H1 (cell line): ENCODE data around the gene PBX1. TPM values are rescaled to one million over a fixed set of nuclear protein-coding genes. Genes with fewer than 3 reads are reported as not detected.

Experiments
- CTCF ChIA-PET: fragments of 300-600 bp; sonication (Branson Sonifier 250); formaldehyde crosslinking; loops from one replicate; lab custom pipeline; 2021; ENCODE audit not compliant: partially characterized antibody; lab: Charles Lee
- POLR2A ChIA-PET: fragments of 300-600 bp; sonication (Branson Sonifier 250); formaldehyde crosslinking; loops from one replicate; lab custom pipeline; 2021; ENCODE audit warnings: inconsistent platforms; ENCODE audit not compliant: partially characterized antibody; lab: Charles Lee
- DNase-seq, 2 experiments: peaks; one replicate each; pipeline versions ENCODE4 v3.0.0 to v3.0.0-alpha.2; 2010 to 2022; ENCODE audit warnings: low spot score in 2 of 2, low read depth in 1 of 2, mixed read lengths in 1 of 2
- FAIRE-seq: peaks from 2 replicates; lab custom pipeline; 2011; peaks lifted over from hg19 to GRCh38; lab: Jason Lieb, UNC
- H2AFZ ChIP-seq: 2 replicates; pipeline ENCODE4 v1.8.1; 2012; ENCODE audit warnings: low read length, inconsistent platforms
- H2AK5ac ChIP-seq: 2 replicates; pipeline ENCODE4 v1.6.1; 2013; ENCODE audit warnings: low read depth, low read length
- H2BK120ac ChIP-seq: replicated peaks from 2 replicates; pipeline ENCODE3; 2013; ENCODE audit warnings: low read depth, low read length, inconsistent platforms
- H2BK12ac ChIP-seq: 2 replicates; pipeline ENCODE4 v1.6.1; 2013; ENCODE audit warnings: low read depth, low read length
- H2BK15ac ChIP-seq: 2 replicates; pipeline ENCODE4 v1.6.1; 2013; ENCODE audit warnings: low read length
- H2BK20ac ChIP-seq: 2 replicates; pipeline ENCODE4 v1.6.1; 2013; ENCODE audit warnings: low read length
- H2BK5ac ChIP-seq: 2 replicates; pipeline ENCODE4 v1.6.1; 2013; ENCODE audit warnings: low read depth, low read length
- H3K14ac ChIP-seq: 2 replicates; pipeline ENCODE4 v1.6.1; 2013; ENCODE audit warnings: inconsistent platforms; ENCODE audit not compliant: insufficient read length
- H3K18ac ChIP-seq: 2 replicates; pipeline ENCODE4 v1.6.1; 2013; ENCODE audit warnings: low read length; ENCODE audit errors: extremely low read depth
- H3K23ac ChIP-seq: 2 replicates; pipeline ENCODE4 v1.6.1; 2013; ENCODE audit warnings: inconsistent platforms; ENCODE audit not compliant: insufficient read length
- H3K23me2 ChIP-seq: 2 replicates; pipeline ENCODE4 v1.6.1; 2013; ENCODE audit warnings: low read depth, low read length
- H3K27ac ChIP-seq: 2 replicates; pipeline ENCODE4 v1.6.1; 2011; ENCODE audit warnings: low read depth, low read length, inconsistent platforms
- H3K27me3 ChIP-seq, 4 experiments: replicated peaks in 1 of 4; 1 replicate in 1 of 4; 2 replicates in 3 of 4; pipeline versions ENCODE4 v1.6.1 to v1.8.1; 2011 to 2013; ENCODE audit warnings: low read length in 3 of 4, mild to moderate bottlenecking in 3 of 4, inconsistent platforms in 2 of 4, mixed read lengths in 2 of 4, moderate library complexity in 1 of 4; ENCODE audit not compliant: control insufficient read depth in 3 of 4, insufficient read depth in 3 of 4; ENCODE audit errors: extremely low read depth in 1 of 4
- H3K36me3 ChIP-seq, 4 experiments: 2 replicates each; pipeline versions ENCODE4 v1.6.1 to v1.8.1; 2011 to 2013; ENCODE audit warnings: mild to moderate bottlenecking in 4 of 4, low read length in 3 of 4, moderate library complexity in 2 of 4, control low read depth in 1 of 4, inconsistent platforms in 1 of 4; ENCODE audit not compliant: insufficient read depth in 4 of 4, control insufficient read depth in 2 of 4
- H3K4ac ChIP-seq: replicated peaks from 2 replicates; pipeline ENCODE3; 2013; ENCODE audit warnings: low read length, low read depth, mixed read lengths, inconsistent platforms; ENCODE audit not compliant: insufficient read length
- H3K4me1 ChIP-seq, 4 experiments: replicated peaks in 1 of 4; 1 replicate in 1 of 4; 2 replicates in 3 of 4; pipeline versions ENCODE4 v1.6.1 to v1.8.1; 2011 to 2013; ENCODE audit warnings: low read length in 3 of 4, inconsistent platforms in 2 of 4, mixed read lengths in 1 of 4; ENCODE audit not compliant: insufficient read depth in 4 of 4, control insufficient read depth in 3 of 4
- H3K4me2 ChIP-seq, 2 experiments: 2 replicates each; pipeline versions ENCODE4 v1.6.1 to v1.8.1; 2011 to 2013; ENCODE audit warnings: low read depth in 2 of 2, low read length in 2 of 2, control low read depth in 1 of 2, inconsistent platforms in 1 of 2, mild to moderate bottlenecking in 1 of 2; ENCODE audit not compliant: insufficient read depth in 1 of 2
- H3K4me3 ChIP-seq, 4 experiments: fragments of 200-600, 300-600 bp in 1 of 4; sonication (generic), shearing (Covaris generic), sonication (Bioruptor Twin) in 1 of 4; 2 replicates each; pipeline versions ENCODE4 v1.5.1 to v1.8.1; 2011 to 2016; ENCODE audit warnings: low read length in 4 of 4, low read depth in 3 of 4, control low read depth in 2 of 4, inconsistent platforms in 2 of 4, mild to moderate bottlenecking in 2 of 4, mixed read lengths in 1 of 4, moderate library complexity in 1 of 4; ENCODE audit not compliant: insufficient read depth in 2 of 4; ENCODE audit errors: extremely low read depth in 1 of 4
- H3K56ac ChIP-seq: replicated peaks from 2 replicates; pipeline ENCODE3; 2013; ENCODE audit warnings: low read depth, mild to moderate bottlenecking, mixed read lengths, low read length, inconsistent platforms; ENCODE audit not compliant: insufficient read length
- H3K79me1 ChIP-seq: 2 replicates; pipeline ENCODE4 v1.6.1; 2013; ENCODE audit warnings: low read depth, low read length, control low read depth
- H3K79me2 ChIP-seq, 2 experiments: 2 replicates each; pipeline versions ENCODE4 v1.6.1 to v1.8.1; 2012 to 2013; ENCODE audit warnings: low read length in 2 of 2, mild to moderate bottlenecking in 2 of 2, inconsistent platforms in 1 of 2; ENCODE audit not compliant: insufficient read depth in 2 of 2, control insufficient read depth in 1 of 2
- H3K9ac ChIP-seq, 4 experiments: replicated peaks in 1 of 4; 1 replicate in 1 of 4; 2 replicates in 3 of 4; pipeline versions ENCODE4 v1.6.1 to v1.8.1; 2011 to 2013; ENCODE audit warnings: low read depth in 3 of 4, low read length in 3 of 4, control low read depth in 2 of 4, mild to moderate bottlenecking in 2 of 4, moderate library complexity in 2 of 4, inconsistent platforms in 1 of 4; ENCODE audit errors: extremely low read depth in 1 of 4
- H3K9me3 ChIP-seq, 2 experiments: 2 replicates each; pipeline versions ENCODE4 v1.6.1 to v1.8.1; 2012 to 2013; ENCODE audit warnings: mild to moderate bottlenecking in 2 of 2, moderate library complexity in 2 of 2, control low read depth in 1 of 2, inconsistent platforms in 1 of 2, low read depth in 1 of 2, low read length in 1 of 2, mixed read lengths in 1 of 2; ENCODE audit not compliant: insufficient read depth in 2 of 2
- H4K20me1 ChIP-seq, 2 experiments: replicated peaks in 1 of 2; 2 replicates each; pipeline versions ENCODE3 to v1.8.1; 2011 to 2013; ENCODE audit warnings: inconsistent platforms in 2 of 2, low read length in 2 of 2, mild to moderate bottlenecking in 1 of 2; ENCODE audit not compliant: insufficient read depth in 2 of 2, control insufficient read depth in 1 of 2
- H4K5ac ChIP-seq: 2 replicates; pipeline ENCODE4 v1.6.1; 2013; ENCODE audit warnings: low read length, low read depth, mixed read lengths, inconsistent platforms; ENCODE audit not compliant: insufficient read length
- H4K8ac ChIP-seq: 2 replicates; pipeline ENCODE4 v1.8.0; 2013; ENCODE audit warnings: mild to moderate bottlenecking, moderate library complexity, low read length, inconsistent platforms; ENCODE audit not compliant: insufficient read depth; ENCODE audit errors: extremely low read depth
- H4K91ac ChIP-seq: replicated peaks from 2 replicates; pipeline ENCODE3; 2013; ENCODE audit warnings: low read length, mixed read lengths, inconsistent platforms; ENCODE audit not compliant: insufficient read length
- CREB1 ChIP-seq: IDR thresholded peaks from 2 replicates; pipeline ENCODE4 v1.6.1; 2012; ENCODE audit warnings: inconsistent platforms
- CTBP2 ChIP-seq: IDR thresholded peaks from 2 replicates; pipeline ENCODE4 v1.7.0; 2011; ENCODE audit warnings: borderline replicate concordance, mild to moderate bottlenecking, moderate library complexity, mixed read lengths, low read length; ENCODE audit not compliant: insufficient read depth, insufficient read length
- EZH2 ChIP-seq: fragments of 200-600 bp; sonication (generic); IDR thresholded peaks from 2 replicates; pipeline ENCODE4 v1.7.1; 2012; ENCODE audit warnings: low read depth, mild to moderate bottlenecking, moderate library complexity, low read length, inconsistent platforms; ENCODE audit not compliant: severe bottlenecking
- GTF2F1 ChIP-seq: IDR thresholded peaks from 2 replicates; pipeline ENCODE4 v1.6.1; 2012; ENCODE audit warnings: low read depth, low read length, improper control_type of control experiment, borderline replicate concordance
- KDM5A ChIP-seq: fragments of 200-600 bp; IDR thresholded peaks from 2 replicates; pipeline ENCODE4 v1.7.1; 2012; ENCODE audit warnings: mild to moderate bottlenecking, low read length, inconsistent platforms, mixed read lengths
- POLR2A ChIP-seq, 2 experiments: IDR thresholded peaks; 1 replicate in 1 of 2; 2 replicates in 1 of 2; pipeline ENCODE4 v1.6.1; 2011; ENCODE audit warnings: low read depth in 2 of 2, low read length in 2 of 2, mild to moderate bottlenecking in 2 of 2; ENCODE audit errors: control extremely low read depth in 1 of 2
- SAP30 ChIP-seq: fragments of 300-600 bp; sonication (generic); IDR thresholded peaks from 2 replicates; pipeline ENCODE4 v1.7.1; 2012; ENCODE audit warnings: low read length, moderate library complexity, mild to moderate bottlenecking, inconsistent platforms; ENCODE audit not compliant: insufficient read depth, insufficient replicate concordance
- SIN3A ChIP-seq, 2 experiments: IDR thresholded peaks in 1 of 2; conservative IDR thresholded peaks in 1 of 2; 2 replicates each; pipeline ENCODE4 v1.6.1; 2011 to 2012; ENCODE audit warnings: low read length in 2 of 2, improper control_type of control experiment in 1 of 2, low read depth in 1 of 2, mild to moderate bottlenecking in 1 of 2
- SP1 ChIP-seq: IDR thresholded peaks from 2 replicates; pipeline ENCODE4 v1.6.1; 2011; ENCODE audit warnings: low read depth, low read length
- TBP ChIP-seq: IDR thresholded peaks from 2 replicates; pipeline ENCODE4 v1.6.1; 2011; ENCODE audit warnings: low read depth, low read length, improper control_type of control experiment
- ZNF274 ChIP-seq: IDR thresholded peaks from 2 replicates; pipeline ENCODE4 v1.7.0; 2012; ENCODE audit warnings: low read length, borderline replicate concordance; ENCODE audit errors: extremely low read depth
- WGBS, 2 experiments: shearing (Covaris generic) in 1 of 2; methylation state at CpG; one replicate each; pipeline versions ENCODE4 v1.1.6 to v1.1.7; 2013 to 2015; ENCODE audit warnings: low lambda C conversion rate in 2 of 2, mixed read lengths in 2 of 2, inconsistent platforms in 1 of 2, low coverage in 1 of 2, missing lambda C conversion rate in 1 of 2; ENCODE audit not compliant: insufficient replicate concordance in 2 of 2, insufficient coverage in 1 of 2, insufficient read length in 1 of 2; ENCODE audit errors: extremely low coverage in 1 of 2, missing lambda C conversion rate in 1 of 2; 5-methylcytosine and 5-hydroxymethylcytosine counted together
- polyA plus RNA-seq, 7 experiments: library from polyadenylated mRNA; depleted of rRNA in 3 of 7; stranded (reverse) in 5 of 7; unstranded in 2 of 7; fragments of >200 nt in 5 of 7; fragments of 200-250 nt in 2 of 7; gene quantifications; 1 replicate in 5 of 7; 2 replicates in 1 of 7; 4 replicates in 1 of 7; pipeline versions ENCODE4 v1.2.1 to v1.2.3, GENCODE V29; 2011 to 2013; ENCODE audit warnings: missing spikeins in 2 of 7, mixed read lengths in 2 of 7
- total RNA-seq: library from RNA; stranded (reverse); fragmentation: NEBNext Ultra II Directional; extraction: Animal tissue kit (Norgen Biotek cat#: 25700); gene quantifications from 2 replicates; pipeline ENCODE4 v1.2.1, GENCODE V29; 2021
- TF ChIP-seq, protein P1 (sequence below): IDR thresholded peaks from 2 replicates; pipeline ENCODE4 v1.6.1; 2012; ENCODE audit warnings: low read length, inconsistent platforms

Gene PBX1
- total and polyA plus RNA-seq, 2 of the 8 experiments (the other 6 are each of a cell fraction or from before 2014, with no cell fraction given) = 87.4 to 124 TPM

DNA sequence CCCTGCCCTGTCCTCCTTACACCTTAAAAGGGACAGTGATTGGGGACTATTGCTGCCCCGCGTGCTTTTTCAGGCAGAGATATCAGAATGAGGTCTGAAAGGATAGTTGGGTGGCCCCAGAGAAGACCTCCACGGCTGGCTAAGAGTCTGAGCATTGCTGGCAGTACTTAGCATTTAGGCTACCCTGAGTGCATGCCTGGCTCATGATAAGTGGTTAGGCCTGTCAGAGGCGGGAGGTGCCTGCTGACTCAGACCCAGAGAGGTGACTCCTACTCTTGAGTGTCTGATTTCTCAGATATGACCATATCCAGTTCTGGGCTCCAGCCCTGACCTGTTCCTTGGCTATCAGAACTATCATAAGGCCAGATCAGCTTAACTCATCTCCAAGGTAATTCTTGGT is 213.7 kb downstream of the PBX1 start:
- Histone ChIP-seq H4K5ac (no peak overlapping the region), H3K23ac (no peak overlapping the region), H3K27ac (peak overlapping the region; percentile 25; the same call in 1 of the 2 replicates), H2AFZ (no peak overlapping the region), H3K4ac (no peak overlapping the region), H3K9ac (no peak overlapping the region), H3K9me3 (no peaks in the 10 kb centered on the region), H3K14ac (no peak overlapping the region), H3K79me2 (peaks cover 0 to 88% of the 10 kb centered on the region in 2 experiments; a peak in 3 of 4 replicates), H3K18ac (no peak overlapping the region), H3K4me1 (peaks cover 3 to 25% (median 13%) of the 10 kb centered on the region in 4 experiments; a peak in 6 of 7 replicates), H4K8ac (no peak overlapping the region), H3K4me3 (no peak overlapping the region), H4K20me1 (peaks cover 3 to 7% of the 10 kb centered on the region in 2 experiments), H2BK12ac (no peak overlapping the region), H3K23me2 (no peaks in the 10 kb centered on the region; the same call in 1 of the 2 replicates), H3K56ac (no peak overlapping the region)
- ChIA-PET CTCF (interaction anchor here (0.6 to 10.6 kb wide), 10 partner anchors 8 to 1237 kb away, joined by 3 to 88 read pairs (median 3); no protein-coding TSS in a partner anchor), POLR2A (no interaction called here)
- no peak for FAIRE-seq
- WGBS, 2 experiments = 86% methylated on average over 4 of the region's 4 CpGs; no CpG with 5 or more reads in 1 of the 2 experiments
- no peak for TF ChIP-seq SAP30
- no peak for TF ChIP-seq EZH2
- TF ChIP-seq SIN3A (conservative IDR thresholded peaks at IDR 0.05 in 1 of 2, IDR thresholded peaks at IDR 0.05 in 1 of 2; ENCODE audit: low read depth in 1 of 2, low read length in 2 of 2) = no peak
- no peak for TF ChIP-seq ZNF274
- no peak for TF ChIP-seq CTBP2
- TF ChIP-seq GTF2F1 = no peak
- TF ChIP-seq, protein P1, sequence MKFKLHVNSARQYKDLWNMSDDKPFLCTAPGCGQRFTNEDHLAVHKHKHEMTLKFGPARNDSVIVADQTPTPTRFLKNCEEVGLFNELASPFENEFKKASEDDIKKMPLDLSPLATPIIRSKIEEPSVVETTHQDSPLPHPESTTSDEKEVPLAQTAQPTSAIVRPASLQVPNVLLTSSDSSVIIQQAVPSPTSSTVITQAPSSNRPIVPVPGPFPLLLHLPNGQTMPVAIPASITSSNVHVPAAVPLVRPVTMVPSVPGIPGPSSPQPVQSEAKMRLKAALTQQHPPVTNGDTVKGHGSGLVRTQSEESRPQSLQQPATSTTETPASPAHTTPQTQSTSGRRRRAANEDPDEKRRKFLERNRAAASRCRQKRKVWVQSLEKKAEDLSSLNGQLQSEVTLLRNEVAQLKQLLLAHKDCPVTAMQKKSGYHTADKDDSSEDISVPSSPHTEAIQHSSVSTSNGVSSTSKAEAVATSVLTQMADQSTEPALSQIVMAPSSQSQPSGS = no peak
- TF ChIP-seq SP1 = no peak
- no peak for TF ChIP-seq KDM5A
- TF ChIP-seq CREB1 = no peak
- no peak for TF ChIP-seq TBP
- no peak for TF ChIP-seq POLR2A (IDR thresholded peaks at IDR 0.05; ENCODE audit: control extremely low read depth in 1 of 2, low read depth in 2 of 2, low read length in 2 of 2)
- TF ChIP-seq, all 59 proteins: peak for 0
- Histone ChIP-seq H2BK15ac (no peak overlapping the region), H3K36me3 (no peaks in the 10 kb centered on the region; a peak in 1 of 8 replicates), H4K91ac (peak overlapping the region; percentile 48), H2AK5ac (no peak overlapping the region), H2BK20ac (no peak overlapping the region), H2BK120ac (no peak overlapping the region), H3K79me1 (peaks cover 19% of the 10 kb centered on the region), H3K27me3 (no peaks in the 10 kb centered on the region), H2BK5ac (no peak overlapping the region), H3K4me2 (no peak overlapping the region)
- DNase-seq = no peak
